GM04504 (cell line): ENCODE measurements around the gene DNAJB11.
"Not testable (repeated sequence)": the region's sequence is repeated elsewhere in the genome, so short reads cannot be mapped to it uniquely, and the experiment has no call there.

Source experiments
- DNase-seq: peaks from one replicate; pipeline ENCODE4 v3.0.0-alpha.2; 2012; ENCODE audit warnings: low read depth

DNAJB11 gene

DNA sequence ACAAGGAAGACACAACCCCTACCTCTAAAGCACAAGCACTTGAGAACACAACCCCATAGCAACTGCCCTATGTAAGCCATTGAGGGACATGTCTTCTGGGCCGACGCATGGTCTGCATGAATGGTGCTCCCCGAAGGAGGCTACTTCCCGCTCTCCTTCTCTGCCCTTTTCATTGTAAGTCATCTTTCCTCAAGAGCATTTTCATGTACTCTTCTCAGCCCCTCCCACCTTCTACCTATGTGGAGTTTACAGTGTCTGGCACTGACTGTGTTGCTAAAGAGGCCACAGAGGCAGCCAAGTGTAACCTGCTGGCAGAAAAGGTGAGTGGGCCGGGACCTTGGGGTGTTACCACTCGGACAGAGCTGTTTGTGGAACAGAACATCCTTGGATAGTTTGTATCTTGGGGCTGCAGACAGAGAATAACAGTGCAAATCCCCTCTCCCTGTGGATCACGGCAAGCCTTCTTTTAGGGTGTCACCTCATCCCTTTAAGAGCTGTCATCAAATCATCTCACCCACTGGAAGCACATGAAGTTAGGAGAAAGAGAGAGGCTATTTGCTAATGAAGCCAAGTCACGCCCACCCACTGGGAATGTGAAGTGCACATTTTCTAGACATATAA, 47.9 kb downstream of the DNAJB11 start:
- DNase-seq, result no peak

DNA sequence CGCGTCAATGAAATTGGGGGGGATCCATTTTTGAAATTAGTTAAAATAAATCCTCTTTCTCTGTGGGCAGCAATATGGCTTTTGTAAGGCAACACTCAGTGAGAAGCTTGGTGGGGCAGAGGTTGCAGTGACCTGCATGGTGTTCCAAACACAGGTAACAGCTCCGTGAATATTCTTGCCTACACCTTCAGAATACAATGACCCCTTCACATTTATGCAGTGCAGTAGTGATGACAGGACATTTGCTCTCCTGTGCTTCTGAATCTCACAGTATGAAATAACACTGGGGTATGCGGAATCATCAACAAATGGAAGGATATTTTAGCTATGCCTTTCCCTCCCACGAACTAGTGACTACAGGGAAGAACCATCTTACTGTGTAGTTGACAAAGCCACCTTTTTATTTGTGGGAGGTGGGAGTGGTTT, 49.3 kb downstream of the DNAJB11 start:
- no peak for DNase-seq

DNA sequence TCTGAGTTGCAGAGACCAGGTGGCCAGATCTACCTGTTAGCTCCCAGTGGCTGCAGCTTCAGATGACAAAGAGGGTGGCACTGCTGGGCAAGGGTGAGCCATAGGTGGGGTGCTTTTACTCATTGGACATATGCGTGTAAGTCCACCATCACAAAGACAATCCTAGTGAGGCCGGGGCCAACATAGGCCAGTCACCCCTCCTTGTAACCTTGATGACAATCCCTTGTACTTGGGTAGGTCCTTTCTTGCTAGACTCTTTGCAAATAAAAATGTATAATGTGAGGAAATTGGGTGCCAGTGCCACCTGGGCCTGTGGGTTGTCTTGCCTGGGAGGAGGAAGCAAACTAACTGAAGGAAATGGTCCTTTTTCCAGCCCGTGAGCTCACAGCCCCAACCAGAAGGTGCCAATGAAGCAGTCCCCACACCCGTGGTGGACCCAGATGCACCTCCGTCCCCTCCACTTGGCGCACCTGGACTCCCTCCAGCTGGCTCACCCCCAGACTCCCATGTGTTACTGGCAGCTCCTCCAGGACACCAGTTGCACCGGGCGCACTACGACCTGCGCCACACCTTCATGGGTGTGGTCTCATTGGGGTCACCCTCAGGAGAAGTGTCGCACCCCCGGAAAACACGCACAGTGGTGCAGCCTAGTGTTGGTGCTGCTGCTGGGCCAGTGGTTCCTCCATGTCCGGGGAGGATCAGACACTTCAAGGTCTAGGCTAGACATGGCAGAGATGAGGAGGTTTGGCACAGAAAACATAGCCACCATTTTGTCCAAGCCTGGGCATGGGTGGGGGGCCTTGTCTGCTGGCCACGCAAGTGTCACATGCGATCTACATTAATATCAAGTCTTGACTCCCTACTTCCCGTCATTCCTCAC, 49.9 kb downstream of the DNAJB11 start:
- no peak for DNase-seq

DNA sequence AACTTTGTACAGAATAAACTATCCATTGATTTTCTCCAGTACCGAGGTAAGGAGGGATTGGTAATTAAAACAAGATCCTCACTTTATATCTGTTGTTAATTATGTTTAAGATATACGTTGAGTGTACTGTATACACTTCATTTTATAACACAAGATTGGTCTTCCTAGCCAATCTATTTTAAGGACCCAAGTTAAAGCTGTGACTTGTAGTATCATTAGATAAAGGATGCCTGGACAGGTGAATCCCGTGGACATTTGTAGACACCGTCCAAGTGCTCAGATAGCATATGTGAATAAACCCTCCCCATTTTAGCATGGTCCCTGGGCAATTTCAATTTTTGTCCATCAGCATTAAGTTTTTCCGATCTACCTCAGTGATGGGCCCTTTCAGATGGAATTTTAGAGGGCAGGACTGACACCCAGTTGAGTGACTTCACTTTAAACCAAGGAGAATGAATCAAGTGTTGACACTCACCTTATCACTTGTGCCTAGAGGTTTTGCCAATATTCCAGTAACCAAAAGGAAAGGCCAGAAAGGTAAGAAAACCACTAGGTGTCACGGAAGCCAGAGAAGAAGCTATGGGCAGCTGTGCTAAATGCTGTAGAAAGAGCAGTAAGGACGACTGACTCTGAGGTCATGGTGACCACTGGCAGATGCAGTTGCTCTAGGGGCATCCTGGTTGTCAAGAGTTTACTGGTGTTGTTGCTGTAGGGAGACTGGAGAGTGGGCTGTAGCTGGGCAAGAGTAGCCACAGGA, 51.6 kb downstream of the DNAJB11 start:
- no peak for DNase-seq

DNA sequence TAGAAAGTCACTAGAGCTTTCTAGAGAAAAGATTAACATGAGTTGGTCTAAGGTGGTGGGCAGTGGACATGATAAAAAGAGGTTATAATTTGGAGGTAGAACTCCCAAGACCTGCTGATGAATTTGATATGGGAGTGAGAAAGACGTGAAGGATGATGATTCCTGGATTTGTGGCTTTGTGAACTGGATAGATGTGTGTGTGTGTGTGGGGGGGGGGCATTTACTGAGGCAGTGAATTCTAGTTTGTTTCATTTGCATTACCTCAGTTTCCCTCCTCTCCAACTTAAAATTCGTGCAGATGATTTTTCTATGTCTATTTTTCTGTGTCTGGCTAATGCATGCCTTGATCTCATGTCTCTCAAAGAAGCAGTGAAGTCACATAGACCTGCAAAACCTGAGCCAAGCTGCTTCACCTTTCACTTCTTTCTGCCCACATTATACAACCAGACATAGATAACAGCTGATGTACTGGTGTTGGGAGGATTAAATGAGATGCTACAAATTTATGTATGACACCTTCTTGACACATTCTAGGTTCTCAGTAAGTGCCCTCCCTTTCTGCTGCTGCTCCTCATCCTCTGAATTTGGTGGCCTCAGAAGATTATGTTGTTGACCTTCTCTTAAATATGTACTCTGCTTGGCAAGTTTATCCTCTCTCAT, 52.3 kb downstream of the DNAJB11 start:
- no peak for DNase-seq

DNA sequence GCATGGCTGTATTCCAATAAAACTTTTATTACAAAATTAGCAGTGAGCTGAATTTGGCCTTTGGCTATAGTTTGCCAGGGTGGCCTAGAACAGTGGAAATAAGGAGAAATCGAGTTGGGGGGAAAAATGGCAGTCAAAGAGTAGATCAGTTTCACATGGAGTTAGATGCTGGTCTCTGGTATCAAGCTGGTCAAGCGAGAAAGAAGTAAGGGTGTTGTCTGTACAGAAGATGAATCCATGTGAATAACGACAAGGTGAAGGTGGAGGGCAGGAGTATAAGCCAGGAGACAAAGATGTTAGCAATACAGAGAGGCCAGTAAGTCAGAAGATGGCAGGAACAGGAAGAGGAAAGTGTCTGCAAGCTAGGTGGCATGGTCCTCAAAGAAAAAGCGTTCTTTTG, 54.1 kb downstream of the DNAJB11 start:
- no peak for DNase-seq

DNA sequence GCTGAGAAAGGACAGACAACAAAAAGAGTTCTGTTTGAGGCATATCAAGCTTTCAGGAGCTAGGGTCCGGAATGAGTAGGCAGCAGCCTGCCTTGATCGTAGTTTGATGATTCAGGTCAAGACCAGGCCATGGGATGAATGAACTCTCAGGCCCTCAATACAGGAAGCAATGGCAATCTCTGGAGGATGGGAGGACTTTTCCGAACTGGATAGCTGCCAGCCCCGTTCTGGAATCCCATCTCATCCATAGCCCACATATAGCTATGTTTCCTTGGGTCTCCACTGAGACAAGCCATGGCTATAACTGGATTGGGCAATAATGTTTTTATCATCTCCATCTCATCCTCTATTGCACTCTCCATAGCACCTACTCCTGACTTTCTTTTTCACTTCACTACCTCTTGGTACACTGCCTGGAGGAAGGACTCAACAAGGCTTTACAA, 55.1 kb downstream of the DNAJB11 start:
- DNase-seq, result no peak

DNA sequence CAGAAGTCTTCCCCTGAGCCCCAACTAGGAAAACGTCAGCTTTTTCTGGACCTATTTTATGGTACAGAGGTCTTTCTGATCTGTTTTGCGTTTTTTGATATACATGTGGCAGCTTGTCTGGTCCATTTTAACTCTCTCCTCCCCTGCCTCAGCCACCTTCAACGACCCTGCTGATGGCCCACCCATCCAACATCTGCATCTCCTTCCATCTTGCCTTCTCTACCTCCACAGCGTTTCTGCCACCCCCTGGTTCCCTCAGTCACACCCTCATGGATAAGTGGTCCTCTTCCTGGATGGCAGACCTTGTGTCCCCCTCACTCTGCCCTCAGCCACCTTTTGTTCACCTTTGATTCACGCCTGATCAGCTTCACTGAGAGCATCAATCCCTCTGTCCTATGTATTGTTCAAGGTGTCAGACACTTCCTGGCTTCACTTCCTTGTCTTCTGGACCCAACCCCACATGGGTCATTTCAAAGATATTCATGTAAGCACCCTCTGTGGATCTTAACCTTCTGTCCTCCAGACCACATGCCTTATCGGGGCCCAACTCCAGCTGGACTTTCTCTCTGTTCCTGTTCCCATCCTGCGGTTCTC, 55.8 kb downstream of the DNAJB11 start:
- no peak for DNase-seq

DNA sequence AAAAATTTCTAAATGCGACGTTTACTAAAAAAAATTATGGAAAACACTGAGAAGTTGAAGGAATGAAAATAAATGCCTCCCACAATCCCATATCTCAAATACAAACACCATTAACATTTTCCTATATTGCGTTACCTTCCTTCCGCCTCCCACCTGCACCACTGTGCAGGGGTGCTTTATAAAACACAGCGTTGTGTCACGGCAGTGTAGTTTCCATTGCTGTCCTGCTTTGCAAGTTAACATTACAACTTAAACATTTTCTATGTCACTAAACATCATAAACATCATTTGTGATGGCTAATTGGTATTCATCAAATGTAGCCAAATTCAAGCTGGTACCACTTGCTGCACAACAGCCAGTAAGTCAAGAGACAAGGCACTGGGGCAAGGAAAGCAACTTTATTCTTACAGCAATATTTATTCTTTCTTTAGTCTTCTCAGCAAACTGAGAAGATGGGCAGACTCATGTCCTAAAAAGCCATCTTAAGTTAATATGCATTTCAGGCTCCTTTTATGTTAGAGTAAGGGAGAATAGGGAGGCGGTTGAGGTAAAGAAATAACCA, 57.4 kb downstream of the DNAJB11 start:
- no peak for DNase-seq

DNA sequence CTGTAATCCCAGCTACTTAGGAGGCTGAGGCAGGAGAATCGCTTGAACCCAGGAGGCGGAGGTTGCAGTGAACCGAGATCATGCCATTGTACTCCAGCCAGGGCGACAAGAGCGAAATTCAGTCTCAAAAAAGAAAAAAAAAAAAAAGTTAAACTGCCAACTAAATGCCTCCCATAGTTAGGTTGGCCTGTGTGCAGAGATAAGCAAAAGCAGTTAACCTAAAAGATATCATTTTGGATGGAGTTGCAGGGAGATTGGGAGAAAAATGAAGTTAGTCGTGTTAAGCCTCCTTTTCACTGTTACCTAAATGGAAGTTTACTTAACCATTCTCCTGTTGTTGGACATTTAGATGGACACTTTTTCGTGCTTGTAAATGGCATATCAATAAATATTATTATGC, 58.2 kb downstream of the DNAJB11 start:
- DNase-seq, result no peak

DNA sequence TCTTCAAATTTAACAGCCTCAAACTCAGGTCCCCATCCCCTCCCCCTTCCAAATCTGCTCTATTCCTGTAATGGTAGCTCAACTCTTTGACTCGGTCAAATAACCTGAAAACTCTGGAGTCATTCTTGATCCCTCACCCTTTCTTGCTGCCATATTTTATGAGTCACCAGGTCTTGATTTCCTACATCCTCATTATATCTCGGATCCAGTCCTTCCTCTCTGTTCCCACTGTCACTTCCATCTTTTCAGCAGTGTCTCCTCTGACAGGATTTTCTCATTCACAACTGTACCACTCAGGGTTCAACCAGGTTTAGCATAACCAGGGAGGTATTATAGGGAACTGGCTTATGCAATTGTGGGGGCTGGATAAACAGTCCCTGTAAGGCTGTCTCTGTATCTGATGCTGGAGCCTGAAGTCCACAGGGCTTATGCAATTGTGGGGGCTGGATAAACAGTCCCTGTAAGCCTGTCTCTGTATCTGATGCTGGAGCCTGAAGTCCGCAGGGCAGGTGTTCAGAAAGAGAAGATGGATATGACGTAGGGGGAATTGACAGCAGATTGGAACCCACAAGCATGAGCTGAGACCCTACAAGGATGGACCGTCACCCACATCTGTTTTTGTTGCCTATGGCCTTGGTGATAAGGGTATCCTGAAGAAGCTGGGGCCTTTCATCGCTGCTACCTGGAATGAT, 60.6 kb downstream of the DNAJB11 start:
- no peak for DNase-seq

DNA sequence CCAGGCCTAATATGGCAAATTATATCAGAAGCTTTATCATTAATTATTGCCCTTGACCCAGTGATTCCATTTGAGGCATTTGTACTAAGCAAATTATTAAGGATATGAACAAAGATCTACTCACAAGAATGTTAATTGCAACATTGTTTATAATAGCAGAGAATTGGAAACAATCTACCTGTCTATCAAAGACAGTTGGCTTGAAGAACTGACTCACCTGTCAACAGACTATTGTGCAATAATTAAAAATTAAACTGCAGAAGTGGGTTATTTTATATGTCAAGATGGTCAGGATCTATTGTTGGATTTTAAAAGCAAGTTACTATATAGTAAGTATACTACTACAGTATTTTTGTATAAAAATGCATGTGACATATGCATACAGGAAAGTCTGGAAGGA, 63.0 kb downstream of the DNAJB11 start:
- no peak for DNase-seq

DNA sequence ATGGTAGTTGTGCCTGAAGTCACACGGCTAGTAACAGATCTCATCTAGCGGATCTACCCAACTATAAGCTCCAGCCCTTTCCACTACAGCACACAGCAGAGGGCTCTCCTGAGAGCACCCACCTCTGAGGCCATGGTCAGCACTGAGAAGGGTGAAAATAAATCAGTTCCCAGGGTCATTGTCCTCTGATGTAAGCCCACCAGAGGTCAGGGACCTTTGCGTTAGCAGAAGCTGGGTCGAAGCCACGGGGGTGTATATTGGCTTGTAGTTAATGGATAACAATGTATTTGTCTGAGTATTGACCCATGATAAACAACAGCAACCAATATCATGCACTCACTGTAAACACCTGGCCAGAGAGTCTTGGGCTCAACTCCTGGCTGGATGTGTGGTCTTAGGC, 63.7 kb downstream of the DNAJB11 start:
- not testable (repeated sequence) for DNase-seq
